ENCODE data around the gene CNGA3. TPM values are rescaled to one million over a fixed set of nuclear protein-coding genes. Genes with fewer than 3 reads are reported as not detected.

CNGA3 gene
- total and polyA plus RNA-seq, 2 of the 8 experiments (the other 6 are each of a cell fraction or from before 2014, with no cell fraction given) = 0.02 TPM; not detected in 1

DNA sequence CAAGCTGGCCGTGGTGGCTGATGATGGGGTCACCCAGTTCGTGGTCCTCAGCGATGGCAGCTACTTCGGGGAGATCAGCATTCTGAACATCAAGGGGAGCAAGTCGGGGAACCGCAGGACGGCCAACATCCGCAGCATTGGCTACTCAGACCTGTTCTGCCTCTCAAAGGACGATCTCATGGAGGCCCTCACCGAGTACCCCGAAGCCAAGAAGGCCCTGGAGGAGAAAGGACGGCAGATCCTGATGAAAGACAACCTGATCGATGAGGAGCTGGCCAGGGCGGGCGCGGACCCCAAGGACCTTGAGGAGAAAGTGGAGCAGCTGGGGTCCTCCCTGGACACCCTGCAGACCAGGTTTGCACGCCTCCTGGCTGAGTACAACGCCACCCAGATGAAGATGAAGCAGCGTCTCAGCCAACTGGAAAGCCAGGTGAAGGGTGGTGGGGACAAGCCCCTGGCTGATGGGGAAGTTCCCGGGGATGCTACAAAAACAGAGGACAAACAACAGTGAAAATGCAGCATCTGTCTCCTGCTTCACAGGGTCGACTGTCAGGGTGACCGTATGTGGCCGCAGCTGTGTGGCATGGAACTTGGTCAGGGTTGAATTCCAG lies 50.6 kb downstream of the CNGA3 start (continued):
- no peak for TF ChIP-seq TAF1 (IDR thresholded peaks at IDR 0.05; ENCODE audit: low read depth, low read length)
- no peak for TF ChIP-seq KDM5A (IDR thresholded peaks at IDR 0.05; ENCODE audit: low read length)
- TF ChIP-seq, protein P1, sequence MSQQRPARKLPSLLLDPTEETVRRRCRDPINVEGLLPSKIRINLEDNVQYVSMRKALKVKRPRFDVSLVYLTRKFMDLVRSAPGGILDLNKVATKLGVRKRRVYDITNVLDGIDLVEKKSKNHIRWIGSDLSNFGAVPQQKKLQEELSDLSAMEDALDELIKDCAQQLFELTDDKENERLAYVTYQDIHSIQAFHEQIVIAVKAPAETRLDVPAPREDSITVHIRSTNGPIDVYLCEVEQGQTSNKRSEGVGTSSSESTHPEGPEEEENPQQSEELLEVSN (IDR thresholded peaks at IDR 0.05) = no peak
- no peak for TF ChIP-seq TAF7 (optimal IDR thresholded peaks at IDR 0.05; ENCODE audit: borderline replicate concordance, low read depth, low read length)
